GM12892 (cell line): Measurements from ENCODE around the gene PFKL.

Experiments
- POLR2A ChIP-seq: IDR thresholded peaks from 2 replicates; pipeline ENCODE4 v1.6.1; 2011; ENCODE audit warnings: low read depth, low read length, control low read depth
- POLR2AphosphoS5 ChIP-seq: IDR thresholded peaks from 2 replicates; pipeline ENCODE4 v1.6.1; 2011; ENCODE audit warnings: low read depth, low read length, control low read depth

- TF ChIP-seq POLR2A (no peak), POLR2AphosphoS5 (no peak)
Observed at GRCh38 chr21:44366586-44367211, 66.8 kb downstream of the PFKL start.
